GM23338 (cell line): ENCODE results near the gene EFNB3. TPM values are rescaled to one million over a fixed set of nuclear protein-coding genes. Genes with fewer than 3 reads are reported as not detected.

Experiments
- ATAC-seq: fragments of 200-7000 bp; cut with Tn5 transposase; 3 replicates; pipeline ENCODE4 v1.9.1; 2020
- DNase-seq: peaks from one replicate; pipeline ENCODE4 v3.0.0-alpha.2; 2015; ENCODE audit warnings: low spot score
- H2AFZ ChIP-seq: fragments of 200-600 bp; sonication (generic); 2 replicates; pipeline ENCODE4 v1.8.0; 2016; ENCODE audit warnings: antibody characterized with exemption, mild to moderate bottlenecking, moderate library complexity
- H3F3A ChIP-seq: fragments of 200-600 bp; sonication (generic); replicated peaks from 2 replicates; pipeline ENCODE4 v1.8.0; 2017; ENCODE audit warnings: antibody characterized with exemption, mixed run types, low read depth
- H3K27ac ChIP-seq: fragments of 200-600 bp; sonication (generic); 2 replicates; pipeline ENCODE4 v1.6.1; 2016; ENCODE audit warnings: low read depth
- H3K27me3 ChIP-seq: fragments of 200-600 bp; sonication (generic); 2 replicates; pipeline ENCODE4 v1.8.0; 2016; ENCODE audit warnings: mild to moderate bottlenecking, mixed run types, moderate library complexity; ENCODE audit not compliant: insufficient read depth
- H3K36me3 ChIP-seq: fragments of 200-600 bp; sonication (generic); 2 replicates; pipeline ENCODE4 v1.8.0; 2016; ENCODE audit warnings: mild to moderate bottlenecking; ENCODE audit not compliant: insufficient read depth
- H3K4me1 ChIP-seq: fragments of 200-600 bp; sonication (generic); 2 replicates; pipeline ENCODE4 v1.8.0; 2016; ENCODE audit warnings: mild to moderate bottlenecking, moderate library complexity; ENCODE audit not compliant: insufficient read depth
- H3K4me2 ChIP-seq: fragments of 200-600 bp; sonication (generic); 2 replicates; pipeline ENCODE4 v1.7.1; 2017; ENCODE audit warnings: mixed run types
- H3K4me3 ChIP-seq: fragments of 200-600 bp; sonication (generic); 2 replicates; pipeline ENCODE4 v1.6.1; 2016; ENCODE audit warnings: mixed run types
- H3K79me2 ChIP-seq: fragments of 200-600 bp; sonication (generic); replicated peaks from 2 replicates; pipeline ENCODE4 v1.8.0; 2017; ENCODE audit warnings: mild to moderate bottlenecking; ENCODE audit not compliant: insufficient read depth
- H3K9me2 ChIP-seq: fragments of 200-600 bp; sonication (generic); 2 replicates; pipeline ENCODE4 v1.8.0; 2017; ENCODE audit not compliant: insufficient read depth
- H4K20me1 ChIP-seq: fragments of 200-600 bp; sonication (generic); replicated peaks from 2 replicates; pipeline ENCODE4 v1.8.0; 2017; ENCODE audit warnings: mild to moderate bottlenecking; ENCODE audit not compliant: insufficient read depth
- H3K27ac Mint-ChIP-seq: 2 replicates; pipeline ENCODE4 v1.8.0; 2020; ENCODE audit warnings: inconsistent platforms, mild to moderate bottlenecking, moderate library complexity, mixed read lengths
- H3K27me3 Mint-ChIP-seq: 3 replicates; pipeline ENCODE4 v1.8.0; 2022; ENCODE audit warnings: low read depth, mild to moderate bottlenecking, moderate library complexity, mixed read lengths, inconsistent platforms; ENCODE audit not compliant: insufficient read depth, poor library complexity
- H3K36me3 Mint-ChIP-seq: 3 replicates; pipeline ENCODE4 v1.8.0; 2021; ENCODE audit warnings: low read depth, mild to moderate bottlenecking, inconsistent platforms, moderate library complexity, mixed read lengths
- H3K4me1 Mint-ChIP-seq: 3 replicates; pipeline ENCODE4 v1.8.0; 2020; ENCODE audit warnings: mild to moderate bottlenecking, inconsistent platforms, mixed read lengths
- H3K4me3 Mint-ChIP-seq: 3 replicates; pipeline ENCODE4 v1.8.0; 2021; ENCODE audit warnings: moderate library complexity, mild to moderate bottlenecking, inconsistent platforms, mixed read lengths
- H3K9me3 Mint-ChIP-seq: 3 replicates; pipeline ENCODE4 v1.8.0; 2020; ENCODE audit warnings: moderate library complexity, mild to moderate bottlenecking, inconsistent platforms, mixed read lengths
- CREB1 ChIP-seq: fragments of 250-450 bp; sonication (Bioruptor Pico); IDR thresholded peaks from 2 replicates; pipeline ENCODE4 v1.5.0; 2020; ENCODE audit warnings: low read depth, mild to moderate bottlenecking, moderate library complexity
- NANOG ChIP-seq: IDR thresholded peaks from 2 replicates; pipeline ENCODE4 v1.6.1; 2016; ENCODE audit warnings: antibody characterized with exemption, borderline replicate concordance
- STAT1 ChIP-seq: IDR thresholded peaks from one replicate; pipeline ENCODE4 v1.6.1; 2016; ENCODE audit warnings: antibody characterized with exemption; ENCODE audit not compliant: unreplicated experiment
- ZNF331 ChIP-seq: fragments of 250-450 bp; sonication (Bioruptor Pico); IDR thresholded peaks from 2 replicates; pipeline ENCODE4 v1.5.0; 2020; ENCODE audit warnings: low read depth, mild to moderate bottlenecking, moderate library complexity
- polyA plus RNA-seq: library from polyadenylated mRNA; unstranded; fragments of >200 nt; fragmentation: Nextera tagmentation; extraction: Ambion mirVana; gene quantifications from 2 replicates; pipeline ENCODE4 v1.2.1, GENCODE V29; 2016
- total RNA-seq: library from RNA; depleted of rRNA; stranded (reverse); fragments of >200 nt; shearing (Covaris generic); gene quantifications from 2 replicates; pipeline ENCODE4 v1.2.3, GENCODE V29; 2014
- TF ChIP-seq, protein P1 (sequence below): fragments of 250-450 bp; sonication (Bioruptor Pico); IDR thresholded peaks from 2 replicates; pipeline ENCODE4 v1.5.0; 2020; ENCODE audit warnings: mild to moderate bottlenecking, moderate library complexity

Gene EFNB3
- total and polyA plus RNA-seq, 2 experiments from 2014 or later = 4.2 to 11.5 TPM

DNA sequence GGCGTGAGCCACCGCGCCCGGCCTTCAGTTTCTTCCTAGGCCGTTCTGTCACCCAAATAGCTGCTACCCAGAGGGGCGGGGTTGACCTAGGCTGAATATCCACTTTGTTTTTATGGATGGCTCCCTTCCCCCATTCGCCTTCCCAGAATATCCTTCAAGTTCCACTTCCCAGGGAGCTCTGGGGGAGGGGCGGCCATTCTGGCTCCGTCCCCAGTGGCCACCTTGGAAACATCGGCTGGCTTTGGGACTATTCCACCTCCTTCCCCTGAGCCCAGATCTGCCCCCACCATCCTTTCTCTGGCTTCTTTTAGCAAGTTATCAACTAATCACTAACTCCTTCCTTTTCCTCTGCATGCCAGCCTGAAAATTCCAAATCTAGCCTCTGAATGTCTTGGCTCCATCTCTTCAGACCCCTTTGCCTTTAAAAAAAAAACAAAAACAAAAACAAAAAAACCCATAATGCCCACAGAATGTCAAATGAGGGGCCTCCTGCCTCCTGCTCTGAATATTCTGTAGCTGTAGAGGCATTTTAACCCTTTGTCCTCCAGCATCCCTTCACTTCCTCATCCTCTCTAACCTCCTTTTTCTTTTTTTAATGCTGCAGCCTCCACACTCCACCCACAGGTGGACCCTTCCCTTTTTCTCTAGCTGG is 47.9 kb upstream of the EFNB3 start (continued):
- TF ChIP-seq, protein P1, sequence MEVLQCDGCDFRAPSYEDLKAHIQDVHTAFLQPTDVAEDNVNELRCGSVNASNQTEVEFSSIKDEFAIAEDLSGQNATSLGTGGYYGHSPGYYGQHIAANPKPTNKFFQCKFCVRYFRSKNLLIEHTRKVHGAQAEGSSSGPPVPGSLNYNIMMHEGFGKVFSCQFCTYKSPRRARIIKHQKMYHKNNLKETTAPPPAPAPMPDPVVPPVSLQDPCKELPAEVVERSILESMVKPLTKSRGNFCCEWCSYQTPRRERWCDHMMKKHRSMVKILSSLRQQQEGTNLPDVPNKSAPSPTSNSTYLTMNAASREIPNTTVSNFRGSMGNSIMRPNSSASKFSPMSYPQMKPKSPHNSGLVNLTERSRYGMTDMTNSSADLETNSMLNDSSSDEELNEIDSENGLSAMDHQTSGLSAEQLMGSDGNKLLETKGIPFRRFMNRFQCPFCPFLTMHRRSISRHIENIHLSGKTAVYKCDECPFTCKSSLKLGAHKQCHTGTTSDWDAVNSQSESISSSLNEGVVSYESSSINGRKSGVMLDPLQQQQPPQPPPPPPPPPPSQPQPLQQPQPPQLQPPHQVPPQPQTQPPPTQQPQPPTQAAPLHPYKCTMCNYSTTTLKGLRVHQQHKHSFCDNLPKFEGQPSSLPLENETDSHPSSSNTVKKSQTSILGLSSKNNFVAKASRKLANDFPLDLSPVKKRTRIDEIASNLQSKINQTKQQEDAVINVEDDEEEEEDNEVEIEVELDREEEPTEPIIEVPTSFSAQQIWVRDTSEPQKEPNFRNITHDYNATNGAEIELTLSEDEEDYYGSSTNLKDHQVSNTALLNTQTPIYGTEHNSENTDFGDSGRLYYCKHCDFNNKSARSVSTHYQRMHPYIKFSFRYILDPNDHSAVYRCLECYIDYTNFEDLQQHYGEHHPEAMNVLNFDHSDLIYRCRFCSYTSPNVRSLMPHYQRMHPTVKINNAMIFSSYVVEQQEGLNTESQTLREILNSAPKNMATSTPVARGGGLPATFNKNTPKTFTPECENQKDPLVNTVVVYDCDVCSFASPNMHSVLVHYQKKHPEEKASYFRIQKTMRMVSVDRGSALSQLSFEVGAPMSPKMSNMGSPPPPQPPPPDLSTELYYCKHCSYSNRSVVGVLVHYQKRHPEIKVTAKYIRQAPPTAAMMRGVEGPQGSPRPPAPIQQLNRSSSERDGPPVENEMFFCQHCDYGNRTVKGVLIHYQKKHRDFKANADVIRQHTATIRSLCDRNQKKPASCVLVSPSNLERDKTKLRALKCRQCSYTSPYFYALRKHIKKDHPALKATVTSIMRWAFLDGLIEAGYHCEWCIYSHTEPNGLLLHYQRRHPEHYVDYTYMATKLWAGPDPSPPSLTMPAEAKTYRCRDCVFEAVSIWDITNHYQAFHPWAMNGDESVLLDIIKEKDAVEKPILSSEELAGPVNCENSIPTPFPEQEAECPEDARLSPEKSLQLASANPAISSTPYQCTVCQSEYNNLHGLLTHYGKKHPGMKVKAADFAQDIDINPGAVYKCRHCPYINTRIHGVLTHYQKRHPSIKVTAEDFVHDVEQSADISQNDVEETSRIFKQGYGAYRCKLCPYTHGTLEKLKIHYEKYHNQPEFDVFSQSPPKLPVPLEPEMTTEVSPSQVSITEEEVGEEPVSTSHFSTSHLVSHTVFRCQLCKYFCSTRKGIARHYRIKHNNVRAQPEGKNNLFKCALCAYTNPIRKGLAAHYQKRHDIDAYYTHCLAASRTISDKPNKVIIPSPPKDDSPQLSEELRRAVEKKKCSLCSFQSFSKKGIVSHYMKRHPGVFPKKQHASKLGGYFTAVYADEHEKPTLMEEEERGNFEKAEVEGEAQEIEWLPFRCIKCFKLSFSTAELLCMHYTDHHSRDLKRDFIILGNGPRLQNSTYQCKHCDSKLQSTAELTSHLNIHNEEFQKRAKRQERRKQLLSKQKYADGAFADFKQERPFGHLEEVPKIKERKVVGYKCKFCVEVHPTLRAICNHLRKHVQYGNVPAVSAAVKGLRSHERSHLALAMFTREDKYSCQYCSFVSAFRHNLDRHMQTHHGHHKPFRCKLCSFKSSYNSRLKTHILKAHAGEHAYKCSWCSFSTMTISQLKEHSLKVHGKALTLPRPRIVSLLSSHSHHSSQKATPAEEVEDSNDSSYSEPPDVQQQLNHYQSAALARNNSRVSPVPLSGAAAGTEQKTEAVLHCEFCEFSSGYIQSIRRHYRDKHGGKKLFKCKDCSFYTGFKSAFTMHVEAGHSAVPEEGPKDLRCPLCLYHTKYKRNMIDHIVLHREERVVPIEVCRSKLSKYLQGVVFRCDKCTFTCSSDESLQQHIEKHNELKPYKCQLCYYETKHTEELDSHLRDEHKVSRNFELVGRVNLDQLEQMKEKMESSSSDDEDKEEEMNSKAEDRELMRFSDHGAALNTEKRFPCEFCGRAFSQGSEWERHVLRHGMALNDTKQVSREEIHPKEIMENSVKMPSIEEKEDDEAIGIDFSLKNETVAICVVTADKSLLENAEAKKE (CRISPR knock-in tag) = no peak; the same call in 1 of the 2 replicates

DNA sequence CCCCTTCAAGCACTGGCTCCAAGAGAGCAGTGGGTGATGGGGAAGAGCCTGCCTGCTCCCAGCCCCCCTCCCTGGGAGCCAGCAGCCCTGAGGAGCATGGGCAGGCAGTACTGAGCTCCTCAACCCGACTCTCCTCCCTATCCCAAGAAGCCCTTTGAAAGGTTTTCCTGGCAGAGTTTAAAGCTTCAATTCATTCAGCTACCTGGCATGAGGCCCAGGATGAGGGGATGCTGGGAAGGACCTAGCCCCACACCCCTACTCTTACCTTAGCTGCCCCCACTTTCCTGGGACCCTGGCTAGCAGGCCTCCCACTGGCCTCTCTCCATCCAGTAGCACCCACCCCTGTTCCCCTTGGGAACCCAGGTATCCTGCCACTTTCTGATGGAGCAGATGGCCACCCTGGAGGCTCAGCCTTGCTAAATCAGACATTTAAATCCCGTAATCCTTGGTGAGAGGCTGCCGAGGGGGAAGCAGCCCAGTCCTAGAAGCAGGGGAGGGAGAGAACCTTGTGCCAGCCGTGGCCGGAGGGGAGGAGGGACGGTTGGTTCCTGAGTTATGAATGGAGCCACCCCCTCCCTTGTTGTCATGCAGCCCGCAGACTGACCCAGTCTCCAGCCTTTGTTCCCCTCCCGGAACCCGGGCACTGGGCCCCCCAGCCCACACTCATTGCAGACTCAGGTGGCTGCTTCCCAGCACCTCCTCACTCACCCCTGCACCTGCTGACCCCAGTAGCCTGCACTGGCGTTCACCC is 37.2 kb upstream of the EFNB3 start:
- Histone ChIP-seq H3K4me2 (no peak overlapping the region), H3K4me3 (no peak overlapping the region), H3K9me2 (no peaks in the 10 kb centered on the region), H3K27me3 (no peaks in the 10 kb centered on the region), H2AFZ (no peak overlapping the region), H3K36me3 (peaks cover 41% of the 10 kb centered on the region), H3K79me2 (no peaks in the 10 kb centered on the region), H3K4me1 (peaks cover 6% of the 10 kb centered on the region; the same call in 1 of the 2 replicates), H3K27ac (no peak overlapping the region), H4K20me1 (peaks cover 8% of the 10 kb centered on the region), H3F3A (peaks cover 10% of the 10 kb centered on the region; the same call in 1 of the 2 replicates)
- H3K9me3 Mint-ChIP-seq = no peaks in the 10 kb centered on the region
- ATAC-seq (peak; percentile 66), DNase-seq (no peak)
- H3K4me1 Mint-ChIP-seq = peaks cover 5% of the 10 kb centered on the region; the same call in 1 of the 3 replicates
- H3K36me3 Mint-ChIP-seq = peaks cover 59% of the 10 kb centered on the region
- H3K27me3 Mint-ChIP-seq = peaks cover 5% of the 10 kb centered on the region
- H3K27ac Mint-ChIP-seq = no peak overlapping the region
- H3K4me3 Mint-ChIP-seq = no peak overlapping the region; the same call in 2 of the 3 replicates
- TF ChIP-seq CREB1 (CRISPR knock-in tag) (no peak), STAT1 (no peak), NANOG (no peak), ZNF331 (CRISPR knock-in tag) (no peak)
- TF ChIP-seq, protein P1 (CRISPR knock-in tag) = no peak
